ENCODE data around the gene AKAP6. TPM values are rescaled to one million over a fixed set of nuclear protein-coding genes. Genes with fewer than 3 reads are reported as not detected.

AKAP6 gene
- total and polyA plus RNA-seq, 10 of the 15 experiments (the other 5 are each of a cell fraction or from before 2014, with no cell fraction given), result 0.35 to 5.9 (median 2.2) TPM

DNA sequence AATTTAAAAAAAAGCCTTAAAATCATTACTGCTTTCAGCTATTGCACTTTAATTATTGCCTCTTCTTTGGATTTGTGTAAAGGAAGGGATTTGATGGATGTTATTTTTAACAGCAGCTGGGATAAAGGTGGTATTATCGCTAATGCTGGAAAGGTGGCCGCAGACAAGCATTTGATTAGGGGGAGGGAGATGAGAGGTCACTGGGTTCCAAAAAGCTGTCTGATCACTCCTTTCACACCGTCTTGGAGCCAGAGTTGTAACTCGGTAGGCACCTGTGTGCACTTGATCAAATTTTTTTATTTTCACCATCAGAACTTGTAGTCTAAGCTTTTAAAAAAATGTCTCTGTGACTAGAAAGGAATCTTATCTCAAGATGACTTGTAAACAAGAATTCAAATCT, 99.8 kb downstream of the AKAP6 start:
- H3K4me1 ChIP-seq (ENCODE audit: control insufficient read depth, insufficient read depth, low read length), result peaks cover 13% of the 10 kb centered on the region
- CTCF ChIA-PET, result interaction anchor here (0.9 to 1.5 kb wide), 3 partner anchors 9 to 22 kb away, joined by 3 read pairs; no protein-coding TSS in a partner anchor
- H3K27me3 ChIP-seq (replicated peaks in 1 of 2; ENCODE audit: control insufficient read depth in 2 of 2, insufficient read depth in 2 of 2, low read length in 1 of 2), result no peaks in the 10 kb centered on the region
- SMC1A ChIA-PET (ENCODE audit: uncharacterized antibody, unreplicated experiment), result interaction anchor here (1.7 kb wide), 1 partner anchor 10 kb away, joined by 5 read pairs; no protein-coding TSS in a partner anchor
- no peak overlapping the region for H2AFZ ChIP-seq (ENCODE audit: control insufficient read depth, low read depth, low read length)
- no peak for FAIRE-seq
- no peaks in the 10 kb centered on the region for H3K9me3 ChIP-seq (replicated peaks; ENCODE audit: control insufficient read depth, insufficient read depth, low read length)
- ATAC-seq, result no peak
- no peak overlapping the region for H3K9ac ChIP-seq (ENCODE audit: control insufficient read depth, insufficient read depth, low read length)
- POLR2A ChIA-PET, result no interaction called here
- H3K4me2 ChIP-seq (ENCODE audit: control insufficient read depth, insufficient read depth), result no peak overlapping the region
- no peak overlapping the region for H3K4me3 ChIP-seq
- H3K36me3 ChIP-seq (ENCODE audit: control insufficient read depth in 2 of 2, insufficient read depth in 2 of 2, low read length in 1 of 2), result no peaks in the 10 kb centered on the region
- H4K20me1 ChIP-seq (ENCODE audit: control insufficient read depth, insufficient read depth), result no peaks in the 10 kb centered on the region
- WGBS (ENCODE audit: insufficient coverage, insufficient replicate concordance, low lambda C conversion rate, missing lambda C conversion rate), result 50% methylated on average over 4 of the region's 4 CpGs
- no peaks in the 10 kb centered on the region for H3K79me2 ChIP-seq (ENCODE audit: control insufficient read depth, insufficient read depth, low read length)
- in situ Hi-C loops (cut with MboI), result no loop called here
- intact Hi-C loops (cut with micrococcal nuclease; ENCODE audit: unreplicated experiment), result no loop called here
- no peak for DNase-seq (ENCODE audit: low read depth, low spot score)
- no TSS peak for BruUV-seq (replicated peaks)
- H3K27ac ChIP-seq (ENCODE audit: control insufficient read depth, insufficient read depth), result no peak overlapping the region
- RAD21 ChIA-PET (ENCODE audit: unreplicated experiment), result no interaction called here
- no peak for TF ChIP-seq CREB1 (IDR thresholded peaks at IDR 0.05; ENCODE audit: low read depth)
- no peak for TF ChIP-seq POU2F2 (IDR thresholded peaks at IDR 0.05; ENCODE audit: borderline replicate concordance, low read depth, low read length)
- TF ChIP-seq SREBF1 (IDR thresholded peaks at IDR 0.05; ENCODE audit: low read length), result no peak
- TF ChIP-seq, protein P1, sequence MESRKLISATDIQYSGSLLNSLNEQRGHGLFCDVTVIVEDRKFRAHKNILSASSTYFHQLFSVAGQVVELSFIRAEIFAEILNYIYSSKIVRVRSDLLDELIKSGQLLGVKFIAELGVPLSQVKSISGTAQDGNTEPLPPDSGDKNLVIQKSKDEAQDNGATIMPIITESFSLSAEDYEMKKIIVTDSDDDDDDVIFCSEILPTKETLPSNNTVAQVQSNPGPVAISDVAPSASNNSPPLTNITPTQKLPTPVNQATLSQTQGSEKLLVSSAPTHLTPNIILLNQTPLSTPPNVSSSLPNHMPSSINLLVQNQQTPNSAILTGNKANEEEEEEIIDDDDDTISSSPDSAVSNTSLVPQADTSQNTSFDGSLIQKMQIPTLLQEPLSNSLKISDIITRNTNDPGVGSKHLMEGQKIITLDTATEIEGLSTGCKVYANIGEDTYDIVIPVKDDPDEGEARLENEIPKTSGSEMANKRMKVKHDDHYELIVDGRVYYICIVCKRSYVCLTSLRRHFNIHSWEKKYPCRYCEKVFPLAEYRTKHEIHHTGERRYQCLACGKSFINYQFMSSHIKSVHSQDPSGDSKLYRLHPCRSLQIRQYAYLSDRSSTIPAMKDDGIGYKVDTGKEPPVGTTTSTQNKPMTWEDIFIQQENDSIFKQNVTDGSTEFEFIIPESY (IDR thresholded peaks at IDR 0.05), result no peak
- TF ChIP-seq ZNF384 (IDR thresholded peaks at IDR 0.05; ENCODE audit: borderline replicate concordance, low read depth, low read length), result no peak
- TF ChIP-seq, protein P2, sequence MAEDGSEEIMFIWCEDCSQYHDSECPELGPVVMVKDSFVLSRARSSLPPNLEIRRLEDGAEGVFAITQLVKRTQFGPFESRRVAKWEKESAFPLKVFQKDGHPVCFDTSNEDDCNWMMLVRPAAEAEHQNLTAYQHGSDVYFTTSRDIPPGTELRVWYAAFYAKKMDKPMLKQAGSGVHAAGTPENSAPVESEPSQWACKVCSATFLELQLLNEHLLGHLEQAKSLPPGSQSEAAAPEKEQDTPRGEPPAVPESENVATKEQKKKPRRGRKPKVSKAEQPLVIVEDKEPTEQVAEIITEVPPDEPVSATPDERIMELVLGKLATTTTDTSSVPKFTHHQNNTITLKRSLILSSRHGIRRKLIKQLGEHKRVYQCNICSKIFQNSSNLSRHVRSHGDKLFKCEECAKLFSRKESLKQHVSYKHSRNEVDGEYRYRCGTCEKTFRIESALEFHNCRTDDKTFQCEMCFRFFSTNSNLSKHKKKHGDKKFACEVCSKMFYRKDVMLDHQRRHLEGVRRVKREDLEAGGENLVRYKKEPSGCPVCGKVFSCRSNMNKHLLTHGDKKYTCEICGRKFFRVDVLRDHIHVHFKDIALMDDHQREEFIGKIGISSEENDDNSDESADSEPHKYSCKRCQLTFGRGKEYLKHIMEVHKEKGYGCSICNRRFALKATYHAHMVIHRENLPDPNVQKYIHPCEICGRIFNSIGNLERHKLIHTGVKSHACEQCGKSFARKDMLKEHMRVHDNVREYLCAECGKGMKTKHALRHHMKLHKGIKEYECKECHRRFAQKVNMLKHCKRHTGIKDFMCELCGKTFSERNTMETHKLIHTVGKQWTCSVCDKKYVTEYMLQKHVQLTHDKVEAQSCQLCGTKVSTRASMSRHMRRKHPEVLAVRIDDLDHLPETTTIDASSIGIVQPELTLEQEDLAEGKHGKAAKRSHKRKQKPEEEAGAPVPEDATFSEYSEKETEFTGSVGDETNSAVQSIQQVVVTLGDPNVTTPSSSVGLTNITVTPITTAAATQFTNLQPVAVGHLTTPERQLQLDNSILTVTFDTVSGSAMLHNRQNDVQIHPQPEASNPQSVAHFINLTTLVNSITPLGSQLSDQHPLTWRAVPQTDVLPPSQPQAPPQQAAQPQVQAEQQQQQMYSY (CRISPR knock-in tag; IDR thresholded peaks at IDR 0.05), result no peak
- no peak for TF ChIP-seq ASH2L (IDR thresholded peaks at IDR 0.05; ENCODE audit: borderline replicate concordance, low read depth)
- TF ChIP-seq, protein P3, sequence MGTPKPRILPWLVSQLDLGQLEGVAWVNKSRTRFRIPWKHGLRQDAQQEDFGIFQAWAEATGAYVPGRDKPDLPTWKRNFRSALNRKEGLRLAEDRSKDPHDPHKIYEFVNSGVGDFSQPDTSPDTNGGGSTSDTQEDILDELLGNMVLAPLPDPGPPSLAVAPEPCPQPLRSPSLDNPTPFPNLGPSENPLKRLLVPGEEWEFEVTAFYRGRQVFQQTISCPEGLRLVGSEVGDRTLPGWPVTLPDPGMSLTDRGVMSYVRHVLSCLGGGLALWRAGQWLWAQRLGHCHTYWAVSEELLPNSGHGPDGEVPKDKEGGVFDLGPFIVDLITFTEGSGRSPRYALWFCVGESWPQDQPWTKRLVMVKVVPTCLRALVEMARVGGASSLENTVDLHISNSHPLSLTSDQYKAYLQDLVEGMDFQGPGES (IDR thresholded peaks at IDR 0.05), result no peak
- no peak for TF ChIP-seq FOS (IDR thresholded peaks at IDR 0.05; ENCODE audit: borderline replicate concordance, extremely low read depth, insufficient read length)
- TF ChIP-seq, protein P4, sequence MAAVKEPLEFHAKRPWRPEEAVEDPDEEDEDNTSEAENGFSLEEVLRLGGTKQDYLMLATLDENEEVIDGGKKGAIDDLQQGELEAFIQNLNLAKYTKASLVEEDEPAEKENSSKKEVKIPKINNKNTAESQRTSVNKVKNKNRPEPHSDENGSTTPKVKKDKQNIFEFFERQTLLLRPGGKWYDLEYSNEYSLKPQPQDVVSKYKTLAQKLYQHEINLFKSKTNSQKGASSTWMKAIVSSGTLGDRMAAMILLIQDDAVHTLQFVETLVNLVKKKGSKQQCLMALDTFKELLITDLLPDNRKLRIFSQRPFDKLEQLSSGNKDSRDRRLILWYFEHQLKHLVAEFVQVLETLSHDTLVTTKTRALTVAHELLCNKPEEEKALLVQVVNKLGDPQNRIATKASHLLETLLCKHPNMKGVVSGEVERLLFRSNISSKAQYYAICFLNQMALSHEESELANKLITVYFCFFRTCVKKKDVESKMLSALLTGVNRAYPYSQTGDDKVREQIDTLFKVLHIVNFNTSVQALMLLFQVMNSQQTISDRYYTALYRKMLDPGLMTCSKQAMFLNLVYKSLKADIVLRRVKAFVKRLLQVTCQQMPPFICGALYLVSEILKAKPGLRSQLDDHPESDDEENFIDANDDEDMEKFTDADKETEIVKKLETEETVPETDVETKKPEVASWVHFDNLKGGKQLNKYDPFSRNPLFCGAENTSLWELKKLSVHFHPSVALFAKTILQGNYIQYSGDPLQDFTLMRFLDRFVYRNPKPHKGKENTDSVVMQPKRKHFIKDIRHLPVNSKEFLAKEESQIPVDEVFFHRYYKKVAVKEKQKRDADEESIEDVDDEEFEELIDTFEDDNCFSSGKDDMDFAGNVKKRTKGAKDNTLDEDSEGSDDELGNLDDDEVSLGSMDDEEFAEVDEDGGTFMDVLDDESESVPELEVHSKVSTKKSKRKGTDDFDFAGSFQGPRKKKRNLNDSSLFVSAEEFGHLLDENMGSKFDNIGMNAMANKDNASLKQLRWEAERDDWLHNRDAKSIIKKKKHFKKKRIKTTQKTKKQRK (IDR thresholded peaks at IDR 0.05; ENCODE audit: low read depth, low read length), result no peak
- TF ChIP-seq, protein P5, sequence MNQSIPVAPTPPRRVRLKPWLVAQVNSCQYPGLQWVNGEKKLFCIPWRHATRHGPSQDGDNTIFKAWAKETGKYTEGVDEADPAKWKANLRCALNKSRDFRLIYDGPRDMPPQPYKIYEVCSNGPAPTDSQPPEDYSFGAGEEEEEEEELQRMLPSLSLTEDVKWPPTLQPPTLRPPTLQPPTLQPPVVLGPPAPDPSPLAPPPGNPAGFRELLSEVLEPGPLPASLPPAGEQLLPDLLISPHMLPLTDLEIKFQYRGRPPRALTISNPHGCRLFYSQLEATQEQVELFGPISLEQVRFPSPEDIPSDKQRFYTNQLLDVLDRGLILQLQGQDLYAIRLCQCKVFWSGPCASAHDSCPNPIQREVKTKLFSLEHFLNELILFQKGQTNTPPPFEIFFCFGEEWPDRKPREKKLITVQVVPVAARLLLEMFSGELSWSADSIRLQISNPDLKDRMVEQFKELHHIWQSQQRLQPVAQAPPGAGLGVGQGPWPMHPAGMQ (IDR thresholded peaks at IDR 0.05; ENCODE audit: borderline replicate concordance), result no peak
- TF ChIP-seq MYC (IDR thresholded peaks at IDR 0.05; ENCODE audit: insufficient read depth, insufficient read length, insufficient replicate concordance, low read length, severe bottlenecking), result no peak
- TF ChIP-seq PAX8 (IDR thresholded peaks at IDR 0.05), result no peak
